Measurements from ENCODE around the gene DDB1.

DNA sequence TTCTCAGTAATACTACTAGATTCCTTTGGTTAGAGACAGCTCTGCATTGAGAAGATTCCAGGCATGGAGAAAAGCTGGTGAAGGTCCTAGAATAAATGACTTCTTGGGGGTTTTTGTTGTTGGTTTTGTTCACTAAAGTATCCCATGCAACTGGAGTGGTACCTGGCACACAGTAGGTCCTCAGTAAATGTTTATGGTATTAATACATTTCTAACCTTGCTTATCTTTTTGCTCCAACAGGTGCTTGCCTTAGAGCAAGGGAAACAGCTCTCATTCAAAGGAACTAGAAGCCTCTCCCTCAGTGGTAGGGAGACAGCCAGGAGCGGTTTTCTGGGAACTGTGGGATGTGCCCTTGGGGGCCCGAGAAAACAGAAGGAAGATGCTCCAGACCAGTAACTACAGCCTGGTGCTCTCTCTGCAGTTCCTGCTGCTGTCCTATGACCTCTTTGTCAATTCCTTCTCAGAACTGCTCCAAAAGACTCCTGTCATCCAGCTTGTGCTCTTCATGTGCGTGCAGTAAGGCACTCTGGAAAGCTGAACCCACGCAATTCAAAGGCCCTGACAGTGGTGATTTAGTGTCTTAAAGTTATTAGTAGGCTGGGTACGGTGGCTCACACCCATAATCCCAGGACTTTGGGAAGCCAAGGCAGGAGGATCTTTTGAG, 31.2 kb upstream of the DDB1 start:
- no peak for TF ChIP-seq POLR2A (IDR thresholded peaks at IDR 0.05)
- TF ChIP-seq, protein P1, sequence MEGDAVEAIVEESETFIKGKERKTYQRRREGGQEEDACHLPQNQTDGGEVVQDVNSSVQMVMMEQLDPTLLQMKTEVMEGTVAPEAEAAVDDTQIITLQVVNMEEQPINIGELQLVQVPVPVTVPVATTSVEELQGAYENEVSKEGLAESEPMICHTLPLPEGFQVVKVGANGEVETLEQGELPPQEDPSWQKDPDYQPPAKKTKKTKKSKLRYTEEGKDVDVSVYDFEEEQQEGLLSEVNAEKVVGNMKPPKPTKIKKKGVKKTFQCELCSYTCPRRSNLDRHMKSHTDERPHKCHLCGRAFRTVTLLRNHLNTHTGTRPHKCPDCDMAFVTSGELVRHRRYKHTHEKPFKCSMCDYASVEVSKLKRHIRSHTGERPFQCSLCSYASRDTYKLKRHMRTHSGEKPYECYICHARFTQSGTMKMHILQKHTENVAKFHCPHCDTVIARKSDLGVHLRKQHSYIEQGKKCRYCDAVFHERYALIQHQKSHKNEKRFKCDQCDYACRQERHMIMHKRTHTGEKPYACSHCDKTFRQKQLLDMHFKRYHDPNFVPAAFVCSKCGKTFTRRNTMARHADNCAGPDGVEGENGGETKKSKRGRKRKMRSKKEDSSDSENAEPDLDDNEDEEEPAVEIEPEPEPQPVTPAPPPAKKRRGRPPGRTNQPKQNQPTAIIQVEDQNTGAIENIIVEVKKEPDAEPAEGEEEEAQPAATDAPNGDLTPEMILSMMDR (IDR thresholded peaks at IDR 0.05), result no peak
